Transverse colon (tissue), 4 donors: ENCODE data around the gene PRKCQ.

Experiments used
- CTCF ChIP-seq, 5 experiments: fragments of 200-600 bp in 3 of 5; fragments of 450-650 bp in 2 of 5; sonication (generic) in 3 of 5; IDR thresholded peaks; 1 replicate in 2 of 5; 2 replicates in 3 of 5; pipeline ENCODE4 v1.5.1; 2016 to 2017; ENCODE audit warnings: antibody characterized with exemption in 5 of 5, inconsistent platforms in 3 of 5, mild to moderate bottlenecking in 2 of 5, moderate library complexity in 1 of 5
- EP300 ChIP-seq: sonication (generic); formaldehyde crosslinking; IDR thresholded peaks from one replicate; pipeline ENCODE4 v1.6.1; 2017; ENCODE audit warnings: antibody characterized with exemption, low read depth
- POLR2AphosphoS5 ChIP-seq, 3 donors: sonication (generic); formaldehyde crosslinking; IDR thresholded peaks; one replicate each; pipeline ENCODE4 v1.6.1; 2016; ENCODE audit warnings: antibody characterized with exemption in 3 of 3

DNA sequence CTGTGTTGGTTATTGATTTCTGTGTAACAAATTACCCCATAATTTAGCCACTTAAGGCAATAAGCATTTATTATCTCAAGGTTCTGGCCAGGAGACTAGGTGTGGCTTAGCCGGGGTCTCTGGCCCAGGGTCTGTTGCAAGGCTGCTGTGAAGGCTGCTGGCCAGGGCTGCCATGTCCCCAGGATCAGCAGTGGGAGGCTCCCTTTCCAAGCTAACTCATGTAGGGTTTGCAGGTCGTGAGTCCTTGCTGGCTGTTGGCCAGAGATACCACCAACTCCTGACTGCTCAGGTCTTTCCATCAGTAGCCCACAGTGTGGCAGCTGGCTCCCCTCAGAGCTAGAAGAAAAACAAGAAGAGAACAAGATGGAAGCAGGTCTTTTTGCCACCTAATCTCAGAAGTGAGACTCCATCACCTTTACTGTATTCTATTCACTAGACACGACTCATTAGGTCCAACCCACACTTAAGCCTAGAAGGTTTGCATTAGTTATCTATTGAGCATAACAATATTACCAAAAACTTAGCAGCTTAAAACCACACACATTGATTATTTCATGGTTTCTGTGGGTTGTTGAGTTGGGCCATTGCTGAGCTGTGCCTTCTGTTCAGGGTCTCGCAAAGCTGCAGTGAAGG, 191.7 kb downstream of the PRKCQ start:
- TF ChIP-seq EP300: no peak
- no peak for TF ChIP-seq CTCF (IDR thresholded peaks at IDR 0.05)
- TF ChIP-seq POLR2AphosphoS5 (IDR thresholded peaks at IDR 0.05): no peak
